ENCODE data around the gene PPP4R4. TPM values are rescaled to one million over a fixed set of nuclear protein-coding genes. Genes with fewer than 3 reads are reported as not detected.

PPP4R4 gene
- total RNA-seq, 3 donors from 2014 or later (not counting 1 experiment from before 2014, with no cell fraction given): 0.52 to 0.58 TPM; not detected in 1

DNA sequence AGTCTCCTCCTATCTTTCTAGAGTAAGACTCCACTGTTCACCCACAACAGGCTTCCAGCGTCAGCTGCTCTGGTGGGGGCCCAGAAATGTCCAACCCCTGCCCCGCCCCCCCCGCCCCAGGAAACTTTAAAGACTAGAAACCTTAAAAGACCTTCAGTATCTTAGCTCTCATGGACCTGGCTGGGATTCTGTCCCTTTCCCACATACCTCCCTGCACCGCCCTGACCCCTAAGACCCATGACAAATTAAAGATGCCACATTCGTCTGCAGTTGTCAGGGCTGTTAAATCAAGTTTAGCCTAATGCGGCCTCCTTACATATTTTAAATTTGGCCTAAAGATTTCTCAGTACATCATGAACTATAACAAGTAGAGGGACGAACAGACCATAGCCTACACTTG is 129.0 kb downstream of the PPP4R4 start:
- no peaks in the 10 kb centered on the region for H3K36me3 Mint-ChIP-seq
- H3K4me1 Mint-ChIP-seq: peaks cover 8 to 17% of the 10 kb centered on the region in 2 donors
- DNase-seq (no peak), ATAC-seq (no peak)
- Histone ChIP-seq H3K4me1 (ENCODE audit: control insufficient read depth, insufficient read depth, low read length) (peaks cover 20% of the 10 kb centered on the region), H3K4me3 (ENCODE audit: low read length) (no peak overlapping the region), H3K36me3 (ENCODE audit: control insufficient read depth, insufficient read depth, low read length) (no peaks in the 10 kb centered on the region), H3K27me3 (ENCODE audit: control insufficient read depth, insufficient read depth, low read length) (no peaks in the 10 kb centered on the region), H3K27ac (ENCODE audit: low read length) (no peak overlapping the region), H3K9me3 (ENCODE audit: control insufficient read depth, insufficient read depth, low read length) (peaks cover 3% of the 10 kb centered on the region)
- no peak overlapping the region for H3K4me3 Mint-ChIP-seq
- H3K9me3 Mint-ChIP-seq: peaks cover 0 to 2% of the 10 kb centered on the region in 2 donors
- intact Hi-C loops (cut with micrococcal nuclease): no loop called here
- H3K27ac Mint-ChIP-seq: no peak overlapping the region
- WGBS (ENCODE audit: insufficient coverage): 91% methylated on average over 5 of the region's 7 CpGs
- TF ChIP-seq, protein P1, sequence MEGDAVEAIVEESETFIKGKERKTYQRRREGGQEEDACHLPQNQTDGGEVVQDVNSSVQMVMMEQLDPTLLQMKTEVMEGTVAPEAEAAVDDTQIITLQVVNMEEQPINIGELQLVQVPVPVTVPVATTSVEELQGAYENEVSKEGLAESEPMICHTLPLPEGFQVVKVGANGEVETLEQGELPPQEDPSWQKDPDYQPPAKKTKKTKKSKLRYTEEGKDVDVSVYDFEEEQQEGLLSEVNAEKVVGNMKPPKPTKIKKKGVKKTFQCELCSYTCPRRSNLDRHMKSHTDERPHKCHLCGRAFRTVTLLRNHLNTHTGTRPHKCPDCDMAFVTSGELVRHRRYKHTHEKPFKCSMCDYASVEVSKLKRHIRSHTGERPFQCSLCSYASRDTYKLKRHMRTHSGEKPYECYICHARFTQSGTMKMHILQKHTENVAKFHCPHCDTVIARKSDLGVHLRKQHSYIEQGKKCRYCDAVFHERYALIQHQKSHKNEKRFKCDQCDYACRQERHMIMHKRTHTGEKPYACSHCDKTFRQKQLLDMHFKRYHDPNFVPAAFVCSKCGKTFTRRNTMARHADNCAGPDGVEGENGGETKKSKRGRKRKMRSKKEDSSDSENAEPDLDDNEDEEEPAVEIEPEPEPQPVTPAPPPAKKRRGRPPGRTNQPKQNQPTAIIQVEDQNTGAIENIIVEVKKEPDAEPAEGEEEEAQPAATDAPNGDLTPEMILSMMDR (IDR thresholded peaks at IDR 0.05): no peak
- H3K27me3 Mint-ChIP-seq (ENCODE audit: low read depth in 2 of 2): peaks cover 0 to 3% of the 10 kb centered on the region in 2 donors

DNA sequence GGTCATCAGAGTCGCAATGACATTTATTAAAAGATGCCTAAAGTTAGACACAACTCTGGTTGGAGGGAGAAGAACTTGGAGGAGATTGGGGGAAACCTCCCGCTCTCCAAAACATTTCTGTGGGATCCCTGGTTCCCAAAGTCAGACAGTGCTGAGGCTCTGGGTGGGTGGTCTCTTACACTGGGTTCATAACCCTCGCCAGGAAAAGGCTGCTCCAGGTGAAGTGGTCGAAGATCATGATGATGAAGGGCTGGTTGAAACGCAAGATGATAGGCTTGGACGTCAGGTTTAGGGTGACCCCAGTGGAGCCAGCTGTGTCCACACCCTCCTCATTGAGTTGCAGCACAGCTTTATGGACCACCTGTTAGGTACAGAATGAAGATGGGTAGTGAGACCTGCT is 130.1 kb downstream of the PPP4R4 start:
- H3K9me3 ChIP-seq (ENCODE audit: control insufficient read depth, insufficient read depth, low read length): peaks cover 3% of the 10 kb centered on the region

DNA sequence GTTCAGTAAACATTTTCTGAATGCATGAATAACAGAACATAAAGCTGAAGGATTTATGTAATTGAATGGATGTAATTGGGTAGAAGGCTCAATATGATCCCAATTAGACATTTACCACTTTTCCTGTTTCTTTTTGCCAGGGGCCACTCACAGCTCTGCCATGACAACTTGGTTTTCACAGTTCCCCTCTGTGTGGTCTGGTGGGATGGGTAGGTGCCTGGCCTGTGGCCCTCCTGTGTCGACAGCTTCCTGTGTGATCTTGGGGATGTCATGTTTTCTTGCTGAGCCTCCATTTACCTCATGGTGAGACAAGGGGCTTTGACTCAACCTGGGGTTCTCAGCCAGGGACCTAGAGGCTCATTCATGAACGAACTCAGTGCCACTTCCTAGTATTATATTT is 131.5 kb downstream of the PPP4R4 start:
- H3K36me3 ChIP-seq (ENCODE audit: control insufficient read depth, insufficient read depth, low read length): no peaks in the 10 kb centered on the region
- no peaks in the 10 kb centered on the region for H3K27me3 ChIP-seq (ENCODE audit: control insufficient read depth, insufficient read depth, low read length)
- H3K9me3 Mint-ChIP-seq: peaks cover 2 to 5% of the 10 kb centered on the region in 2 donors
- ATAC-seq: peak in 2 of 3 donors; percentile 48 to 65
- peaks cover 0 to 2% of the 10 kb centered on the region in 2 donors for H3K27me3 Mint-ChIP-seq (ENCODE audit: low read depth in 2 of 2)
- 19% methylated on average over 1 of the region's 2 CpGs for WGBS (ENCODE audit: insufficient coverage)
- intact Hi-C loops (cut with micrococcal nuclease): no loop called here
- no peak for DNase-seq
- peaks cover 3% of the 10 kb centered on the region for H3K9me3 ChIP-seq (ENCODE audit: control insufficient read depth, insufficient read depth, low read length)
- H3K36me3 Mint-ChIP-seq: no peaks in the 10 kb centered on the region
- H3K27ac ChIP-seq (ENCODE audit: low read length): no peak overlapping the region
- no peak overlapping the region for H3K27ac Mint-ChIP-seq
- H3K4me3 Mint-ChIP-seq: no peak overlapping the region
- H3K4me1 ChIP-seq (ENCODE audit: control insufficient read depth, insufficient read depth, low read length): peaks cover 20% of the 10 kb centered on the region
- TF ChIP-seq, protein P1 (IDR thresholded peaks at IDR 0.05): no peak
- no peak overlapping the region for H3K4me3 ChIP-seq (ENCODE audit: low read length)
- peaks cover 8 to 17% of the 10 kb centered on the region in 2 donors for H3K4me1 Mint-ChIP-seq

More for the DNA sequence above, 130.1 kb downstream of the PPP4R4 start:
- Mint-ChIP-seq H3K9me3 (peaks cover 2 to 5% of the 10 kb centered on the region in 2 donors), H3K4me1 (peaks cover 8 to 17% of the 10 kb centered on the region in 2 donors), H3K36me3 (no peaks in the 10 kb centered on the region), H3K27me3 (ENCODE audit: low read depth in 2 of 2) (peaks cover 0 to 2% of the 10 kb centered on the region in 2 donors), H3K27ac (no peak overlapping the region), H3K4me3 (no peak overlapping the region)
- no peaks in the 10 kb centered on the region for H3K36me3 ChIP-seq (ENCODE audit: control insufficient read depth, insufficient read depth, low read length)
- intact Hi-C loops (cut with micrococcal nuclease): no loop called here
- DNase-seq: no peak
- no peak for ATAC-seq
- TF ChIP-seq, protein P1 (IDR thresholded peaks at IDR 0.05): no peak
- no peaks in the 10 kb centered on the region for H3K27me3 ChIP-seq (ENCODE audit: control insufficient read depth, insufficient read depth, low read length)
- no peak overlapping the region for H3K27ac ChIP-seq (ENCODE audit: low read length)
- H3K4me1 ChIP-seq (ENCODE audit: control insufficient read depth, insufficient read depth, low read length): peaks cover 20% of the 10 kb centered on the region
- no peak overlapping the region for H3K4me3 ChIP-seq (ENCODE audit: low read length)
- 89% methylated on average over 6 of the region's 6 CpGs for WGBS (ENCODE audit: insufficient coverage)
